Globus pallidus (tissue), 1 donor: Measurements from ENCODE around the gene TMED4.

Experiments used
- DNase-seq: peaks from one replicate; pipeline ENCODE4 v3.0.0-alpha.2; 2015; ENCODE audit warnings: low spot score

TMED4 gene

DNA sequence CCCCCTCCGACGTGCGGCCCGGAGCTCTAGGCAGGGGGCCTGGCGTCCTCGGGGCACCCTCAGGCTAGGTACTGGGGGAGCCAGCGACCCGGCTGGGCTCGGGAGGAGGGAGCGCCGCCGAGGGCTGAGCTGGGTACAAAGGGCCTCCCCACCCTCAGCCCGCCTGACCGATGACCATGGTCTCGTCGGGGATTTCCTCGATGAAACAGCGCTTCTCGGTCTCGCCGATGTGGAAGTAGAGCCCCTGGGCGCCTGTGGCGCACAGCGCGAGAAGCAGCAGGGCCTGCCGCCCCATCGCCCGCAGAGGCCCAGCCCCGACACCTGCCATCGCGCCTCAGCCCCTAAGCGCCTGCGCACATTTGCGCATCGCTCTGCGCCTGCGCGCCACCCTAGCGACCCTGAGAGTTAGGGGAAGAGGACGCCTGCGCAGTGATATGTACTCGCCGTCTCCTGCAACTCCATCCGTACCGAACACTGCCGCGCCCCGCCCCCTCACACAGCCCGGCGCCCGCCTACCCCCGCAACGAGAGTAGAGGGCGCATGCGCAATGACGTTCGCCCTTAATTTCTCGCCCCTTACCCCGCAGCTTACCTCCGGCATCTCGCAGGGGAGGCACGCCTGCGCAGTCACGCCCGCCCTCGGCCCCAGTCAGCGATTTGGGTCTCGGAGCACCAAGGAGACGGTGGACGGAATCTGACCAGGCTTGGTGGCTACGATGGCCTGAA, at the start of gene TMED4:
Gene TMED4 (minus strand): TSS at position 353 of the 725 bp plus-strand sequence. CDS start 25 bp downstream, at position 328.
- DNase-seq = peak; percentile 98

DNA sequence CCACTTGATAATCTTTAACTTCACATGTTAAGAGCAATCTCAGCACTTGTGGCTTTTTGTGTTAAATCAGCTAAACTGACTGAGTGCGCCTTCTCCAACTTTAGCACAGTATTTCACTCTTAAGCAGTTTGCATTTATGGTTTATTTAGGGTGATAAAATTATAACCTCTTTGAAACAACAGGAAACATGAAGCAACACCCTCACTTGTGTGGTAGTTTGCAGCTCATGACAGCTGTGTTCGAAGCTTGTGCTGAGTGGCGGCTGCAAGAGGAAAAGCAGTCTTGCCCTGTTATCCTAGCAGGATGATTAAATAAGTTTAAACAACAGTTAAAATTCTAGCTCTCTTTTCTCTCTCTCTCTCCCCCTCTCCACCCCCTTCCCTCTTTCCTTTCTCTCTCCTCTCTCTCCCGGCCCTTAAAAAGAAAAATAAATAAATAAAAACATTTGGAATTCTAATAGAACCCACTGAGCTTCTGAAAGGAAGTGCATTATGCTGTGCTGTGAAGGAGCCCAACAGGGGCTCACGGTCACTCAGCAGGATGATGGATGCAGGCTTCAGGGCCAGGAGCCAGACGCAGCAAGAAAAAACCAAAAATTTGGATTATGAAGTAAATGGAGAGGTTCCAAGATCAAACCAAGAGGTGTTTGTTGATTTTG, 49.6 kb upstream of the TMED4 start:
- DNase-seq = no peak

DNA sequence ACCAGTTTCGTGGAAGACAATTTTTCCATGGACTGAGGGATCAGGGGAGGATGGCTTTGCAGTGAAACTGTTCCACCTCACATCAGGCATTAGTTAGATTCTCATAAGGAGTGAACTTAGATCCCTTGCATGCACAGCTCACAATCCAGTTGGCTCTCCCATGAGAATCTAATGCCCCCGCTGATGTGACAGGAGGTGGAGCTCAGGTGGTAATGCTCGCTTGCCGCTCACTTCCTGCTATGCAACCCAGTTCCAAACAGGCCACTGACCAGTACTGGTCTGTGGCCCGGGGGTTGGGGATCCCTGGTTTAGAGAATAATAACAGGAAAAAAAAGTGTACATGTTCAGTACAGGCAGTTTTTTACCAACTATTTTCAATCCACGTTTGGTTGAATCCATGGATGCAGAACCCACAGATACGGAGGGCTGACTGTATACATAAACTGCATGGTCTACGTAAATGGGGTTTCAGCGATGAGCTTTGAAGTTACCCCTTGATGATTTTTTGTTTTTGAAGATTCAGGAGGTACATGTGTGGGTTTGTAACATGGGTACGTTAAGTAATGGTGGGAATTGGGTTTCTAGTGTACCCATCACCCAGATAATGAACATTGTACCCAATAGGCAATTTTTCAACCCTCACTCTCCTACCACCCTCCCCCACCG, 48.9 kb upstream of the TMED4 start:
- no peak for DNase-seq

DNA sequence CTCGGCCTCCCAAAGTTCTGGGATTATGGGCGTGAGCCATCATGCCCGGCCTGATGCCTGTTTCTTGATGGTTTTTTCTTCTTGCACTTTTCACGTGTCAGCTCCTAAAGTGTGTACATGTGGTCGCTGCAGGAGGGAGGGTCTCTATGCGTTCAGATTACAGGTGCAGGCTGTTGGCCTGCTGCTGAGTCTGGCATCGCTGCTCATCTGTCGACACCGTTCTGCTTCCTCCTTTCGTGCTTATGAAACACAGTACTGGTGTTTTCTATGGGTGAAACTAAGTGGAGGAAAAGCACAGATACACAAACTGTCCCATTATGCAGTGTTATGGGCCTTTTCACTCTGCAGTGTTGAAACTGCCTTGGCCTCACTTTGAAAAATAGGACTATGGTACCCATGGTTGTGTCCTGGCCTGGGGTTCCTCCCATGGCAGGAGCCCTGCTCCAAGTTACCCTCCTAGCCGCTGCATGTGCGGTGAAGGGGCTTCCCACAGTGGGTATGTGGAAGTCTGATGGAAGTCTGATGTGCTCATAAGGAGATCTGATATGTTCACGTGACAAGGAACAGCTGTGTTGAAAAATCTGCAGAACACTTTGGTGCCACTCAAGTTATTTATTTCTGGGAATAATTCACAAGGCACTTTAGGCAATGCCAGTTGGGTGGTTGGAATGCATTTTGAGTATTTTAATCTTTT, 47.9 kb upstream of the TMED4 start:
- no peak for DNase-seq

DNA sequence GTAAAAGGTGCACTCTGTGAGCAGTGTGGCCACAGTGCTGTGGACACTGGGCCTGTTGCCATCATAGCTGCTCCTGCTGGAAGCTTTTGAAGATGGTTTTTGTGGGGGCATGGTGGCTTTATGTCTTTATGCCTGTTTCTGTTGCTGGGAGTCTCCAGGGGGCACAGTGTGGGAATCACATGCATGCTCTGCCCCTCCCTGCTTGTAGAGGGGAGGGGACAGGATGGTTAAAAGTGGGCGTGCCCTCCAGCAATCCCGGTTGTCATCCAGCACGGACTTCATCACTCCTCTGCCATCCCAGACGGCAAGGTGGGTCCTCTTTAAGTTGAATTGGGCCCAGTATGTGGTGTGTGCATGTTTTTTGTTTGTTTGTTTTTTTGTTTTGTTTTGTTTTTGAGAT, 44.6 kb upstream of the TMED4 start:
- DNase-seq = no peak

DNA sequence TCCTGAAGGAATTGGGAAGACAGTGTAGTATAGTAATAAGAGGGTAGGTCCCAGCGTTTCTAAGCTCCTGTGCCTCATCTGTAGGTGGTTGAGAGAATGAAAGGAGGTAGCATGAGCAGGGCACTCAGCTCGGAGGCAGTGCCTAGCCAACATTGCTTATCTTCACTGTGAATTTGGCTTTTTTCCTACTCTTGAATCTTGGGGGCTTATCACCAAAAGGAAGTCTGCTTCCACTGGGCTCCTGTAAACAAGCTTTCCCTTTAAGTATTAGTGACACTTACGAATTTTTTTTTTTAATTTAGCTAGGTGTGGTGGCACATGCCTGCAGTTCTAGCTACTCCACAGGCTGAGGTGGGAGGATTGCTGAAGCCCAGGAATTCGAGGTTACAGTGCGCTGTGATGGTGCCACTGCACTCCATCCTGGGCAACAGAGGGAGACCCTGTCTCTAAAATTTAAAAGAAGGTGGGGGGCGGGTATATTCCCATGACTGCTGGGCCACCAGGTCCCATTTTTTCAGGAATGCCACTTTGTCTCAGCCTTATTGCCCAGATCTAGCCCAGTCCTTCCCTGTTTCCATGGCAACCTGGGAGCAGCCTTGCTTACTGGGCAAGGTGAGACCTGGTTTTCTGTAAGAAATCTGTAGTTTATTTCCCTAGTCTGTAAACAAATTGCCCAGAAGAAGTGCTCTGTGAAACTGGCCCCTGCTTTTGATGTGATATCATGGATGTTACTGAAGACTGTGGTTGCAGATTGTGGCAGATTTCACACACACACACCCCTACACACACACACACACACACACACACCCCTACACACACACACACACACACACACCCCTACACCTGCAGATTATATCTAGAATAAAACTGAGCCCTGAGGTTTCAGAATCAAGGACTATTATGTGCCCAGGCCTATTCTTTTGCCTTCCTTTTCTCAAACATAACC, 43.8 kb upstream of the TMED4 start:
- DNase-seq = no peak

DNA sequence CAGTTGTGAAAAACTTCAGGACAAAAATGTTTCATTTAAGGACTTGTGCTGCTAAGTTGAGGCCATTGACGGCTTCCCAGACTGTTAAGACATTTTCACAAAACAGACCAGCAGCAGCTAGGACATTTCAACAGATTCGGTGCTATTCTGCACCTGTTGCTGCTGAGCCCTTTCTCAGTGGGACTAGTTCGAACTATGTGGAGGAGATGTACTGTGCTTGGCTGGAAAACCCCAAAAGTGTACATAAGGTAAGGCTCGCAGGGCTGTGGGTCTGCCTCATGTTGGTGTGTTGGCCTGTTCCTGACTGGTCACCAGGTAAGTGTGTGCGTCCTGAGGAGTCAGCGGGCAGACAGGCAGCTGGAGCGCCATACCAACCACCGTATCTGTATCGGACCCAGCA, 42.3 kb upstream of the TMED4 start:
- DNase-seq = no peak

DNA sequence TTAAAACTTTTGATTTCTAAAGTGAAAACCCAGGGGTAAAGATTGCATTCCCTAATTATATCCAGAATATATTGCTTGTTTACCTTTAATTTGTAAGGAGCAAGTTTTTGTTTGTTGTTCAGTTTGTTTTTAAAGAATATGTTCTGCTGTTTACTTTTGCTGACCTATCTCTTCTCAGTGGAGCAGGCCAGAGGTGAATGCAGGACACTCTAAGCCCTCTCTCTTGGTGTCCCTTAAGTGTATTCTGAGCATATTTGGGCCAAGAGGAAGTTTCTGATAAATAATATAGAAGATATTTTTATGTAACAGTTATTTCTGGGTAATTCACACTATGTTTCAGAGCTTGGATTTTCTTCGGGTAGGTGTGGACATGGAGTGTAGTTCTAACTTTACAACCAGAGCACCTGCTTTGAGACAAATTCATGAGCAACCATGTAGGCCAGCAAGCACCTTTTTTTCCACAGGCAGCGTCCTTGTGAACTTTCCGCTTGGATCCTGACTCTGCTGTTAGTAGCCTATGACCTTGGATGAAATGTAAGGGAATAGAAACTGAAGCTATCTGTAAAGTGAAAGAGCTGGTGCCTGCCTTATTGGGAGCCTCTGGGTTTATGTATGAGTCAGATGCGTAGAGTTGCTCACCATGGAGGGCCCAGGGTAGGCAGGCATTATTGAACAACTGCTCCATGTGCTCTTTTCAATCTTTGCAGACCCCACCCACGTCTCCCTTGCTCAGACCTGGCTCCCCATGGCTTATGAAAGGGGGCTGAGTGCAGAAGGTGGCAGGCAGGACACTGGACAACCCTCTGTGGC, 40.5 kb upstream of the TMED4 start:
- no peak for DNase-seq

DNA sequence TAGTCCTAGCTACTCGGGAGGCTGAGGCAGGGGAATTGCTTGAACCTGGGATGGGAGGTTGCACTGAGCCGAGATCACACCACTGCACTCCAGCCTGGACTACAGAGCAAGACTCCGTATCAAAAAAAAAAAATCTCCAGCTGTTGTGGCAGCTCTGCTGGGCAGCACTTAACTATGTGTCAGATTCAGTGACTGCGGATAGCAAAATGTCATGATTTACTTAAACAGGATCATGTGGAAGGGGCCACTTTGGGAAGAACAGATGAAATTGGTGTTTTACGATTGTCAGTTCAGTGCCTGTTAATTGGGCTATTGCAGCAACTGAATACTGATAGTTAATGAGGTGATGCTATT, 39.7 kb upstream of the TMED4 start:
- DNase-seq = no peak

DNA sequence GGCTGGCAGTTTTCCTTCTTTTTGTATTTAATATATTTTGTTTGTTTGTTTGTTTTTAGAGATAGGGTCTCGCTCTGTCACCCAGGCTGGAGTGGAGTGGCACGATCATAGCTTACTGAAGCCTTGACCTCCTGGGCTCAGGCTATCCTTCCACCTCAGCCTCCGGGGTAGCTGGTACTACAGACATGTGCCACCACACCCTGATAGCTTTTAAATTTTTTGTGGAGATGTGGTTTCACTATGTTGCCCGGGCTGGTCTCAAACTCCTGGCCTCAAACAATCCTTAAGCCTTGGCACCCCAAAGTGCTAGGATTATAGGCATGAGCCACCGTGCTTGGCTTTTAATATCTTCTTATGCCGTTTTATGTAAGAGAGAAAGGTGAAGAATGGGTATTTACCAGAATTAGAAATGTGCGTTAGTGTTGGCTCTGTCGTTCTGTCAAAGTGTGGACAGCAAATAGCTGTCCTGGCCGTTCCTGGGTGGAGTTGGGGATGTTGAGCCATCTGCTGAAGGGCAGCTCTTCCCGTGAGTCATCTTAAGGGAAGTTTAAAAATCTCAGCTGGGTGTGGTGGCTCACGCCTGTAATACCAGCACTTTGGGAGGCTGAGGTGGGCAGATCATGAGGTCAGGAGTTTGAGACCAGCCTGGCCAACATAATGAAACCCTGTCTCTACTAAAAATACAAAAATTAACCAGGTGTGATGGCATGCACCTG, 39.2 kb upstream of the TMED4 start:
- no peak for DNase-seq

DNA sequence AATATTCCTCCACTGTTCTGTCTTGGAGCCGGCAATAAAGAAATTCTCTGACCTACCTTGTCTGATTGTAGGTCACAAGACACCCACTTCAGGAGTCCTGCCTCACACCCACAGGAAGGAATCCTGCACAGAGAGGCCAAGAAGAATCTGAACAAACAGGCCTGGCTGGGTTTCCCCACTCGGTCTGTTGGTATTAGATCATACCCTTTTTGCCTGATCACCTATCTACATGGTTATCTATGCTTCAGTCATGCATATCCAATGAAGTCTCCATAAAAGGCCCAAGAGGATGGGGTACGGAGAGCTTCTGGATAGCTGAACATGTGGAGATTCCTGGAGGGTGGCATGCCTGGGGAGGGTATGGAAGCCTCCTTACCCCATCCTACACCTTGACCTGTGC, 36.7 kb upstream of the TMED4 start:
- DNase-seq = no peak

DNA sequence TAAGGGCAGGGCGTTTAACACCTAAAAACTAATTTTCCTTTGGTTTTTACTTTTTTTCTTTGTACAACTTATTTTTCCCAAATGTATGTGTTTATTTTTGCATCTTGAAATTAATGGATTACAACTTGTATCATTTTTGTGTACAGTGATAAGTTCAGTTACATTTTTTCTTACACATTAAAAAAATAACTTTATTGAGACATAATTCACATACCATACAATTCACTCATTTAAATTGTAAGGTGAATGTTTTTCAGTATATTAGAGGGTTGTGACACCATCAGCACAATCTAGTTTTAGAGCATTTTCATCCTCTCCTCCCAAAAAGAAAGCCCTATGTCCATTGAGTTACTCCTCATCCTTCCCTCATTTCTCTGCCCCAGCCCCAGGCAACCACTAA, 36.0 kb upstream of the TMED4 start:
- no peak for DNase-seq

DNA sequence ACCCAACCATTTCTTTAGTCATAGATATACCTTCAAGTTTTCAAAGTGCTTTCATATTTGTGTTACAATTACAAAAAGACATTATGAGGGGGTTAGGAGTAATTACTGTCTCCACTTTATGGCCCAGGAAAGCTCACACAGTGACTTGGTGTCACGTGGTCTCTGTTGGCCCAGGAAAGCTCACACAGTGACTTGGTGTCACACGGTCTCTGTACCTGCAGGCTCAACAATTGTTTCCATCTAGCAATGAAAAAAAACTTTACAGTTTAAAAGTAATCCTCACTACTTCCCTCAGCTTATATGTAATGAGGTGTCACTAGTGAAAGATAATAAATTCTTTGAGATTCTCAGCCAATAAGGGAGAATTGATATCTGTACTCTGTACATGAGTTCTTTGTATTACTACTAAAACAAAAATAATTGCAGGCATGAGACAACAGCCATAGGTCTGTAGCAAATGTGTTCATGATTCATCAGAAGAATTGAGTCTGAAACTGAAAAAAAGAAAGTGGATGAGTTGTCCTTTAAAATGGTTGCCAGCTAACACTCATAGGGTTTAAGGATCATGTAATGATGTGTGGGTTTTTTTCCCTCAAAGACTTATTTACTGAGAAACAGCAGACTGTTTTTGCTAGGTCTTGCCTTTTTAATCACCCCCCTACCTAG, 35.3 kb upstream of the TMED4 start:
- no peak for DNase-seq

DNA sequence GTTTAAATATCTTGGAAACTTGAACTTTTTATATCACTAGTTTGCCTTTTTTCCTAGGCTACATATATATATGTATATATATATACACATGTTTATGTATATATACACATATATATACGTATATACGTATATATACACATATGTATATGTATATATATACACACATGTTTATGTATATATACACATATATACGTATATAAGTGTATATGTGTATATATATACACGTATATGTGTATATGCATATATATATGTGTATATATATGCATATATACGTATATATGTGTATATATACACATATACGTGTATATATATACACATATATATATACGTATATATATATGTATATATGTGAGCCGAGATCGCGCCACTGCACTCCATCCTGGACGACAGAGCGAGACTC, 34.5 kb upstream of the TMED4 start:
- no peak for DNase-seq

DNA sequence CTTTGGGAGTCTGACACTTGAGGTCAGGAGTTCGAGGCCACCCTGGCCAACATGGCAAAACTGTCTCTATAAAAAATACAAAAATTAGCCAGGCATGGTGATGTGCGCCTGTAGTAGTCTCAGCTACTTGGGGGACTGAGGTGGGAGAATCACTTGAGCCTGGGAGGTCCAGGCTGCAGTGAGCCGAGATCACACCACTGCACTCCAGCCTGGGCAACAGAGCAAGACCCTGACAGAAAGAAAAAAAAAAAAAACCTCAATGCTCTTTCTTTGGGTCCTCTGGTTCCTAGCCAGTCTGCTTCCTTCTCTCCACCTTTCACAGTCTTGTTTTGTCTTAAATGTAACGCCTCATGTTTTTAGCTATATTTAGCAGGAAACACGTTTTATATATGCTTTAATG, 33.8 kb upstream of the TMED4 start:
- DNase-seq = no peak

DNA sequence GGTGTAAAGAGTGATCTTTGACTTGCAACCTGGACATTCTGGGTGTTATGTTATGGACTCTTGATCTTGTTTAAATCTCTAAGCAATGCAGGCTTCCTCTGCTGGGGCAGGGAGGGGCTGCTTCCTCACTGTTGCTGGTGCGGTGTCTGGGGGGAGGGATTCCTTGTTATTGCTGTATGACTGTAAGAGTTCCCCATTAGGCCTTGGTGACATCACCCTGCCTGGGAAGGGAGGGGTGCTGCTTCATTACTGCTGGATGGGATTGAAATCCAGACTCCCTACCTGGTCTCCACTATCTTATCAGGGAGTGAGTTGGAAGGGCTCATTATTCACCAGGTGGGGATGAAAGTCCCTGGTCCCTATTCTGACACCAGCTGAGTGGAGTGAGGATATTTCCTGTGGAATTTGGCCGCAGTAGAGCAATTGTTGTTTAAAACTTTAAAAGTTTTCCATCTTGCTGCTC, 33.1 kb upstream of the TMED4 start:
- no peak for DNase-seq

DNA sequence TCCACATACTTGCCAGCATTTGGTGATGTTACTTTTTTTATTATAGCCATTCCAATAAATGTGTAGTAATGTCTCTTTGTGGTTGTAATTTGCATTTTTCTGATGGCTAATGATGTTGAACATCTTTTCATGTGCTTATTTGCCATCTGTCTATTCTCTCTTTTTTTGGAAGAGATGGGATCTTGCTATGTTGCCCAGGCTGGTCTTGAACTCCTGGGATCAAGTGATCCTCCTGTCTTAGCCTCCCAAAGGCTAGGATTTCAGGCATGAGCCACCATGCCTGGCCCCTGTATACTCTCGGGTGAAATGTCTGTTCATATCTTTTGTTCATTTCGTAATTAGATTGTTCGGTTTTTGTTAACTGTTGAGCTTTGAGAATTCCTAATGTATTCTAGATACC, 27.8 kb upstream of the TMED4 start:
- DNase-seq = no peak

DNA sequence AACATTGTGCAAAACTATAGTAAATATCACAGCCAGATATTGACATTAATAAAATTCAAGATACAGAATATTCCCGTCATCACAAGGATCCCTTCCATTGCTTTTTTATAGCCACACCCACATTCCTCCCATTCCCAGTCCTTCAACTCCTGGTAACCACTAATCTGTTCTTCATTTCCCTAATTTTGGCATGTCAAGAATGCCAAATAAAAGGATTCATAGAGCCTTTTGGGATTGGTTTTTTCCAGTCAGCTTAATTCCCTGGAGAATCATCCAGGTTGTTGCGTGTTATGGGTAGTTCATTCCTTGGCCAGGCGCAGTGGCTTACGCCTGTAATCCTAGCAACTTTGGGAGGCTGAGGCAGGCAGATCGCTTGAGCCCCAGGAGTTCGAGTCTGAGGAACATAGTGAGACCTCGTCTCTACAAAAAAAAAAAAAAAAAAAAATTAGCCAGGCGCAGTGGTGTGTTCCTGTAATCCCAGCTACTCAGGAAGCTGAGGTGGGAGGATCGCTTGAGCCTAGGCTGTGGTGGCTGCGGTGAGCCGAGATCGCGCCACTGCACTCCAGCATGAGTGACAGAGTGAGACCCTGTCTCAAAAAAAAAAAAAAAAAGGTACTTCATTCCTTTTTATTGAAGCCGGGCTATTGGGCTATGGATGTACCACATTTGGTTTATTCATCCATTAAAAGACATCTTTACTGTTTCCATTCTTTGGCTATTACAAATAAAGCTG, 27.1 kb upstream of the TMED4 start:
- DNase-seq = no peak
